ENCODE data around the gene CDCP2. TPM values are rescaled to one million over a fixed set of nuclear protein-coding genes. Genes with fewer than 3 reads are reported as not detected.

The CDCP2 gene
- total RNA-seq, 4 donors from 2014 or later: not detected

GRCh38 chr1:54086754-54087153 lies 66.0 kb downstream of the CDCP2 start:
- WGBS: 96% methylated on average over 1 of the region's 1 CpG
- peaks cover 6% of the 10 kb centered on the region for H3K36me3 ChIP-seq
- no peaks in the 10 kb centered on the region for H3K4me1 ChIP-seq
- H3K4me3 ChIP-seq: no peak overlapping the region
- H3K9me3 ChIP-seq: no peaks in the 10 kb centered on the region
- no peak for DNase-seq (ENCODE audit: low spot score in 2 of 2)
- H3K27ac ChIP-seq: no peak overlapping the region
- no peaks in the 10 kb centered on the region for H3K27me3 ChIP-seq
- TF ChIP-seq, protein P1, sequence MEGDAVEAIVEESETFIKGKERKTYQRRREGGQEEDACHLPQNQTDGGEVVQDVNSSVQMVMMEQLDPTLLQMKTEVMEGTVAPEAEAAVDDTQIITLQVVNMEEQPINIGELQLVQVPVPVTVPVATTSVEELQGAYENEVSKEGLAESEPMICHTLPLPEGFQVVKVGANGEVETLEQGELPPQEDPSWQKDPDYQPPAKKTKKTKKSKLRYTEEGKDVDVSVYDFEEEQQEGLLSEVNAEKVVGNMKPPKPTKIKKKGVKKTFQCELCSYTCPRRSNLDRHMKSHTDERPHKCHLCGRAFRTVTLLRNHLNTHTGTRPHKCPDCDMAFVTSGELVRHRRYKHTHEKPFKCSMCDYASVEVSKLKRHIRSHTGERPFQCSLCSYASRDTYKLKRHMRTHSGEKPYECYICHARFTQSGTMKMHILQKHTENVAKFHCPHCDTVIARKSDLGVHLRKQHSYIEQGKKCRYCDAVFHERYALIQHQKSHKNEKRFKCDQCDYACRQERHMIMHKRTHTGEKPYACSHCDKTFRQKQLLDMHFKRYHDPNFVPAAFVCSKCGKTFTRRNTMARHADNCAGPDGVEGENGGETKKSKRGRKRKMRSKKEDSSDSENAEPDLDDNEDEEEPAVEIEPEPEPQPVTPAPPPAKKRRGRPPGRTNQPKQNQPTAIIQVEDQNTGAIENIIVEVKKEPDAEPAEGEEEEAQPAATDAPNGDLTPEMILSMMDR (IDR thresholded peaks at IDR 0.05): no peak
- TF ChIP-seq POLR2AphosphoS5 (IDR thresholded peaks at IDR 0.05): no peak
- TF ChIP-seq EP300 (IDR thresholded peaks at IDR 0.05): no peak
- no peak for TF ChIP-seq POLR2A (IDR thresholded peaks at IDR 0.05)

DNA sequence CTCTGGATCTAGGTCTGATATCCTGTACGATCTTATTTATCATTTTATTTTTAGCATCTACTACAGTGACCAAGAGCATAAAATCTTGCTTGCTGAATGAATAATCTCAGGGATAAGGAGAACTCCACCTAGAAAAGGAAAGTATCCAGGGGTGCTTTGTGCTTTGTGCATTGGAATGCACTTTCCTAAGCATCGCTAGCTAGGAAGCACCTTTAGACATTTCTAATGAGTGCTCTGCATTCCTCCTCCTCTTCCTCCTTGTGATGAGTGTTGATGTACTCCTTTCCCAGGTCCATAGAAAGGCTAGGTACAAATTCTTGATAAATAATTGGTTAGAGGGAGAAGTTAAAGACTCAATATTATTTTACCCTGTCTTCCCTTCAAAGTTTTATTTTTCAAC lies 68.0 kb downstream of the CDCP2 start:
- Histone ChIP-seq H3K27me3 (no peaks in the 10 kb centered on the region), H3K4me1 (no peaks in the 10 kb centered on the region), H3K27ac (no peak overlapping the region), H3K4me3 (no peak overlapping the region), H3K9me3 (no peaks in the 10 kb centered on the region), H3K36me3 (peaks cover 6% of the 10 kb centered on the region)
- no peak for DNase-seq (ENCODE audit: low spot score in 2 of 2)
- 94% methylated on average over 2 of the region's 2 CpGs for WGBS
- TF ChIP-seq POLR2A (IDR thresholded peaks at IDR 0.05) (no peak), EP300 (IDR thresholded peaks at IDR 0.05) (no peak), POLR2AphosphoS5 (IDR thresholded peaks at IDR 0.05) (no peak)
- TF ChIP-seq, protein P1 (IDR thresholded peaks at IDR 0.05): no peak

Other genes starting within 250 kb of the CDCP2 start
- 10 to 100 TPM in 3 of 4 donors, 1 to 10 TPM in 1; 8.8 to 36.5 (median 13.8) TPM for gene IFT25, start 207.3 kb downstream of the CDCP2 start, total RNA-seq
- gene LRRC42, start 206.7 kb downstream of the CDCP2 start, total RNA-seq: 10 to 100 TPM; 22.2 to 31.1 (median 28.3) TPM
- under 1 TPM in 1 of 4 donors, not detected in 3; 0.25 TPM for gene LDLRAD1, start 134.8 kb downstream of the CDCP2 start, total RNA-seq
- 100 to 1,000 TPM; 157 to 323 (median 234) TPM for gene TMEM59, start 99.8 kb downstream of the CDCP2 start, total RNA-seq
- 1 to 10 TPM; 4.8 to 8.1 (median 6.4) TPM for gene TCEANC2, start 99.4 kb downstream of the CDCP2 start, total RNA-seq
- 10 to 100 TPM in 1 of 4 donors, 1 to 10 TPM in 3; 5.0 to 12.6 (median 5.4) TPM for gene CYB5RL, start 47.0 kb upstream of the CDCP2 start, total RNA-seq
- 10 to 100 TPM; 63.2 to 83.3 (median 75.3) TPM for gene MRPL37, start 47.2 kb upstream of the CDCP2 start, total RNA-seq